Loucy (cell line): ENCODE results near the gene LOXL4.

ENCODE experiments used
- CTCF ChIP-seq: fragments of 200-600 bp; sonication (generic); conservative IDR thresholded peaks from 2 replicates; pipeline ENCODE4 v1.5.1; 2014; ENCODE audit warnings: mild to moderate bottlenecking, antibody characterized with exemption, low read length
- EZH2phosphoT487 ChIP-seq: fragments of 200-600 bp; IDR thresholded peaks from 2 replicates; pipeline ENCODE4 v1.6.1; 2018; ENCODE audit warnings: antibody characterized with exemption, mild to moderate bottlenecking, moderate library complexity, borderline replicate concordance

GRCh38 chr10:98296524-98296923 is 28.5 kb upstream of the LOXL4 start:
- no peak for TF ChIP-seq CTCF
- TF ChIP-seq EZH2phosphoT487, result no peak
